H9 (cell line): ENCODE data around the gene BIN1. TPM values are rescaled to one million over a fixed set of nuclear protein-coding genes. Genes with fewer than 3 reads are reported as not detected.
A peak's percentile ranks its signal among the peaks of the same experiment; 100 is the strongest.

Source experiments
- DNase-seq: peaks from one replicate; pipeline ENCODE4 v3.0.0-alpha.2; 2017
- H2AFZ ChIP-seq: one replicate; pipeline ENCODE4 v1.6.1; 2013; ENCODE audit warnings: mild to moderate bottlenecking, low read length, control low read depth, moderate library complexity
- H2AK5ac ChIP-seq: 2 replicates; pipeline ENCODE4 v1.6.1; 2013; ENCODE audit warnings: low read length, control low read depth, mixed read lengths; ENCODE audit not compliant: insufficient read length
- H2BK120ac ChIP-seq: one replicate; pipeline ENCODE4 v1.6.1; 2013; ENCODE audit warnings: low read depth, mild to moderate bottlenecking, low read length, control low read depth, inconsistent platforms; ENCODE audit not compliant: poor library complexity, severe bottlenecking
- H2BK12ac ChIP-seq: 2 replicates; pipeline ENCODE4 v1.6.1; 2013; ENCODE audit warnings: low read length, control low read depth, mixed read lengths, low read depth; ENCODE audit not compliant: insufficient read length
- H2BK15ac ChIP-seq: 2 replicates; pipeline ENCODE4 v1.6.1; 2013; ENCODE audit warnings: low read depth, low read length, control low read depth
- H2BK20ac ChIP-seq: one replicate; pipeline ENCODE4 v1.6.1; 2013; ENCODE audit warnings: low read depth, mild to moderate bottlenecking, low read length, control low read depth, inconsistent platforms; ENCODE audit not compliant: poor library complexity, severe bottlenecking
- H2BK5ac ChIP-seq: 2 replicates; pipeline ENCODE4 v1.6.1; 2013; ENCODE audit warnings: low read length, control low read depth, mixed read lengths; ENCODE audit not compliant: insufficient read length
- H3K14ac ChIP-seq: 2 replicates; pipeline ENCODE4 v1.6.1; 2013; ENCODE audit warnings: low read length, control low read depth; ENCODE audit not compliant: insufficient read depth
- H3K18ac ChIP-seq: 2 replicates; pipeline ENCODE4 v1.6.1; 2013; ENCODE audit warnings: low read depth, mild to moderate bottlenecking, mixed read lengths, low read length, control low read depth; ENCODE audit not compliant: insufficient read length
- H3K23ac ChIP-seq: 2 replicates; pipeline ENCODE4 v1.6.1; 2013; ENCODE audit warnings: low read length, control low read depth, mixed read lengths, low read depth; ENCODE audit not compliant: insufficient read length
- H3K23me2 ChIP-seq: 2 replicates; pipeline ENCODE4 v1.6.1; 2013; ENCODE audit warnings: low read depth, mild to moderate bottlenecking, mixed read lengths, low read length, control low read depth; ENCODE audit not compliant: insufficient read length, poor library complexity, severe bottlenecking
- H3K27ac ChIP-seq: 2 replicates; pipeline ENCODE4 v1.5.1; 2013; ENCODE audit warnings: low read length, control low read depth, mixed read lengths, low read depth; ENCODE audit not compliant: insufficient read length
- H3K27me3 ChIP-seq: 2 replicates; pipeline ENCODE4 v1.6.1; 2013; ENCODE audit warnings: low read length, control low read depth, inconsistent platforms; ENCODE audit not compliant: insufficient read depth
- H3K4ac ChIP-seq: 2 replicates; pipeline ENCODE4 v1.6.1; 2013; ENCODE audit warnings: low read depth, mild to moderate bottlenecking, control low read depth, inconsistent platforms, low read length, moderate library complexity
- H3K4me1 ChIP-seq: 2 replicates; pipeline ENCODE4 v1.6.1; 2013; ENCODE audit warnings: low read length, control low read depth, inconsistent platforms; ENCODE audit not compliant: insufficient read depth
- H3K4me2 ChIP-seq: 2 replicates; pipeline ENCODE4 v1.6.1; 2013; ENCODE audit warnings: low read length, control low read depth, mixed read lengths; ENCODE audit not compliant: insufficient read length, insufficient read depth
- H3K56ac ChIP-seq: 2 replicates; pipeline ENCODE4 v1.6.1; 2013; ENCODE audit warnings: low read depth, mild to moderate bottlenecking, mixed read lengths, low read length, control low read depth; ENCODE audit not compliant: insufficient read length
- H3K79me1 ChIP-seq: 2 replicates; pipeline ENCODE4 v1.6.1; 2013; ENCODE audit warnings: low read depth, mild to moderate bottlenecking, moderate library complexity, low read length, control low read depth, inconsistent platforms; ENCODE audit not compliant: insufficient read depth, poor library complexity, severe bottlenecking
- H3K79me2 ChIP-seq: 2 replicates; pipeline ENCODE4 v1.6.1; 2013; ENCODE audit warnings: low read length, control low read depth, inconsistent platforms; ENCODE audit not compliant: insufficient read depth
- H3K9ac ChIP-seq: 2 replicates; pipeline ENCODE4 v1.6.1; 2013; ENCODE audit warnings: low read length, control low read depth, mixed read lengths; ENCODE audit not compliant: insufficient read length; ENCODE audit errors: extremely low read depth
- H3K9me3 ChIP-seq: one replicate; pipeline ENCODE4 v1.6.1; 2013; ENCODE audit warnings: low read depth, low read length, inconsistent platforms; ENCODE audit not compliant: control insufficient read depth
- H3T11ph ChIP-seq: one replicate; pipeline ENCODE4 v1.6.1; 2013; ENCODE audit warnings: mild to moderate bottlenecking, low read length, control low read depth, inconsistent platforms
- H4K20me1 ChIP-seq: one replicate; pipeline ENCODE4 v1.6.1; 2013; ENCODE audit not compliant: control insufficient read depth, insufficient read length, insufficient read depth
- H4K5ac ChIP-seq: 2 replicates; pipeline ENCODE4 v1.6.1; 2013; ENCODE audit warnings: low read depth, mild to moderate bottlenecking, mixed read lengths, low read length, control low read depth; ENCODE audit not compliant: insufficient read length
- H4K8ac ChIP-seq: replicated peaks from 2 replicates; pipeline ENCODE4 v1.6.1; 2013; ENCODE audit warnings: low read length, control low read depth, mixed read lengths, low read depth; ENCODE audit not compliant: insufficient read length
- H4K91ac ChIP-seq: 2 replicates; pipeline ENCODE4 v1.6.1; 2013; ENCODE audit warnings: low read depth, mild to moderate bottlenecking, moderate library complexity, mixed read lengths, low read length, control low read depth; ENCODE audit not compliant: insufficient read length
- H3K27ac Mint-ChIP-seq, 3 experiments: 2 replicates in 2 of 3; 3 replicates in 1 of 3; pipeline ENCODE4 v1.8.0; 2020 to 2021; ENCODE audit warnings: mixed read lengths in 3 of 3, mild to moderate bottlenecking in 1 of 3, moderate library complexity in 1 of 3
- H3K27me3 Mint-ChIP-seq: 2 replicates; pipeline ENCODE4 v1.8.0; 2021; ENCODE audit warnings: low read depth, mild to moderate bottlenecking, moderate library complexity, mixed read lengths
- H3K36me3 Mint-ChIP-seq, 3 experiments: 2 replicates in 2 of 3; 3 replicates in 1 of 3; pipeline ENCODE4 v1.8.0; 2020 to 2021; ENCODE audit warnings: low read depth in 3 of 3, mixed read lengths in 3 of 3; ENCODE audit not compliant: insufficient read depth in 1 of 3
- H3K4me1 Mint-ChIP-seq, 2 experiments: 2 replicates each; pipeline ENCODE4 v1.8.0; 2020; ENCODE audit warnings: mixed read lengths in 2 of 2
- H3K4me3 Mint-ChIP-seq, 2 experiments: 2 replicates in 1 of 2; 3 replicates in 1 of 2; pipeline ENCODE4 v1.8.0; 2020 to 2021; ENCODE audit warnings: mild to moderate bottlenecking in 2 of 2, mixed read lengths in 2 of 2, moderate library complexity in 1 of 2
- H3K9me3 Mint-ChIP-seq, 2 experiments: 2 replicates in 1 of 2; 3 replicates in 1 of 2; pipeline ENCODE4 v1.8.0; 2020; ENCODE audit warnings: mild to moderate bottlenecking in 2 of 2, mixed read lengths in 2 of 2, moderate library complexity in 1 of 2
- CTCF ChIP-seq: fragments of 200-600 bp; sonication (generic); conservative IDR thresholded peaks from 3 replicates; pipeline ENCODE4 v1.8.0; 2021; ENCODE audit warnings: antibody characterized with exemption, mild to moderate bottlenecking
- WGBS: extraction: QIAGEN DNeasy Blood & Tissue Kit; methylation state at CpG from one replicate; pipeline ENCODE4 v1.1.7; 2013; ENCODE audit warnings: missing lambda C conversion rate, low lambda C conversion rate, mixed read lengths; ENCODE audit not compliant: insufficient read length; ENCODE audit errors: extremely low coverage; 5-methylcytosine and 5-hydroxymethylcytosine counted together
- total RNA-seq: library from RNA; stranded (reverse); gene quantifications from 2 replicates; pipeline ENCODE4 v1.2.1, GENCODE V29; 2021

The BIN1 gene
- total RNA-seq, 1 experiment from 2014 or later: 32.0 TPM

GRCh38 chr2:127025359-127026166, 81.4 kb downstream of the BIN1 start:
- H3T11ph ChIP-seq: no peak overlapping the region
- peaks cover 0 to 7% (median 2%) of the 10 kb centered on the region in 3 experiments; a peak in 3 of 7 replicates for H3K36me3 Mint-ChIP-seq
- H2BK20ac ChIP-seq: no peak overlapping the region
- no CpG with 5 or more reads among the region's 39 CpGs for WGBS
- no peaks in the 10 kb centered on the region for H3K79me1 ChIP-seq
- H3K9me3 Mint-ChIP-seq: peaks cover 0 to 10% of the 10 kb centered on the region in 2 experiments; a peak in 1 of 5 replicates
- no peak overlapping the region for H3K4ac ChIP-seq
- H3K27ac ChIP-seq: no peak overlapping the region
- DNase-seq: peak; percentile 92
- no peak overlapping the region for H4K91ac ChIP-seq
- no peak overlapping the region for H2BK12ac ChIP-seq
- TF ChIP-seq CTCF: peak; percentile 61
- H2BK120ac ChIP-seq: no peak overlapping the region
- H3K79me2 ChIP-seq: no peaks in the 10 kb centered on the region
- no peaks in the 10 kb centered on the region for H4K20me1 ChIP-seq
- H3K14ac ChIP-seq: peak overlapping the region; percentile 33; the same call in 1 of the 2 replicates
- H2BK5ac ChIP-seq: no peak overlapping the region
- peak overlapping the region; percentile 56 for H3K4me2 ChIP-seq
- H3K4me3 Mint-ChIP-seq: peak overlapping the region; percentile 83 to 88
- H3K27me3 Mint-ChIP-seq: no peaks in the 10 kb centered on the region
- no peaks in the 10 kb centered on the region for H3K4me1 ChIP-seq
- H2AFZ ChIP-seq: no peak overlapping the region
- peak overlapping the region in 1 of 3 experiments; percentile 91; a peak in 1 of 7 replicates for H3K27ac Mint-ChIP-seq
- H3K56ac ChIP-seq: no peak overlapping the region
- H4K5ac ChIP-seq: no peak overlapping the region
- peak overlapping the region; percentile 28 for H3K9ac ChIP-seq
- H2BK15ac ChIP-seq: no peak overlapping the region
- peaks cover 10 to 18% of the 10 kb centered on the region in 2 experiments for H3K4me1 Mint-ChIP-seq
- H3K27me3 ChIP-seq: no peaks in the 10 kb centered on the region
- H3K23ac ChIP-seq: no peak overlapping the region
- no peak overlapping the region for H2AK5ac ChIP-seq
- no peak overlapping the region for H4K8ac ChIP-seq
- H3K9me3 ChIP-seq: no peaks in the 10 kb centered on the region
- H3K18ac ChIP-seq: peak overlapping the region; percentile 27
- H3K23me2 ChIP-seq: peaks cover 3% of the 10 kb centered on the region
